DOHH2 (cell line): ENCODE measurements around the gene SUGP2.

Source experiments
- H3F3A ChIP-seq: fragments of 200-600 bp; sonication (generic), shearing (Covaris generic); 2 replicates; pipeline ENCODE4 v1.6.0; 2016; ENCODE audit warnings: antibody characterized with exemption, mild to moderate bottlenecking; ENCODE audit not compliant: control insufficient read depth, insufficient read depth
- H3K27ac ChIP-seq: fragments of 200-600 bp; sonication (generic); 2 replicates; pipeline ENCODE4 v1.5.1; 2014; ENCODE audit warnings: low read depth, mild to moderate bottlenecking, low read length, moderate library complexity
- H3K27me3 ChIP-seq: fragments of 200-600 bp; sonication (generic); 2 replicates; pipeline ENCODE4 v1.6.1; 2014; ENCODE audit warnings: mild to moderate bottlenecking, low read length, mixed read lengths; ENCODE audit not compliant: control insufficient read depth
- H3K36me3 ChIP-seq: fragments of 200-600 bp; sonication (generic); 2 replicates; pipeline ENCODE4 v1.6.1; 2014; ENCODE audit warnings: mild to moderate bottlenecking, low read length, moderate library complexity, mixed read lengths; ENCODE audit not compliant: control insufficient read depth
- H3K4me1 ChIP-seq: fragments of 200-600 bp; sonication (generic); 2 replicates; pipeline ENCODE4 v1.6.1; 2014; ENCODE audit warnings: mild to moderate bottlenecking, low read length, mixed read lengths; ENCODE audit not compliant: control insufficient read depth
- H3K4me2 ChIP-seq: fragments of 200-600 bp; sonication (generic); 2 replicates; pipeline ENCODE4 v1.6.0; 2014; ENCODE audit warnings: mild to moderate bottlenecking, low read length, moderate library complexity
- H3K4me3 ChIP-seq: fragments of 200-600 bp; sonication (generic); 2 replicates; pipeline ENCODE4 v1.5.1; 2014; ENCODE audit warnings: mild to moderate bottlenecking, low read length, mixed read lengths
- H3K79me2 ChIP-seq: fragments of 200-600 bp; sonication (generic); 2 replicates; pipeline ENCODE4 v1.6.1; 2014; ENCODE audit warnings: mild to moderate bottlenecking, low read length, mixed read lengths; ENCODE audit not compliant: control insufficient read depth
- H3K9me2 ChIP-seq: fragments of 200-600 bp; sonication (generic); replicated peaks from 2 replicates; pipeline ENCODE4 v1.6.1; 2014; ENCODE audit warnings: mild to moderate bottlenecking, low read length, mixed read lengths; ENCODE audit not compliant: control insufficient read depth
- H3K9me3 ChIP-seq: fragments of 200-600 bp; sonication (generic); 2 replicates; pipeline ENCODE4 v1.6.1; 2014; ENCODE audit warnings: antibody characterized with exemption, low read length, mixed read lengths; ENCODE audit not compliant: control insufficient read depth, insufficient read depth
- H4K20me1 ChIP-seq: fragments of 200-600 bp; sonication (generic); 2 replicates; pipeline ENCODE4 v1.6.0; 2014; ENCODE audit warnings: low read depth, mild to moderate bottlenecking, antibody characterized with exemption, low read length, moderate library complexity; ENCODE audit not compliant: control insufficient read depth, insufficient read depth
- EZH2phosphoT487 ChIP-seq: fragments of 200-600 bp; sonication (generic); IDR thresholded peaks from 2 replicates; pipeline ENCODE4 v1.6.1; 2017; ENCODE audit warnings: borderline replicate concordance, mild to moderate bottlenecking, antibody characterized with exemption, low read length, moderate library complexity, mixed read lengths
- TF ChIP-seq, protein P1 (sequence below): fragments of 200-600 bp; sonication (generic); IDR thresholded peaks from one replicate; pipeline ENCODE4 v1.5.1; 2014; ENCODE audit warnings: antibody characterized with exemption, mild to moderate bottlenecking, low read depth, low read length; ENCODE audit not compliant: poor library complexity, severe bottlenecking

The SUGP2 gene

DNA sequence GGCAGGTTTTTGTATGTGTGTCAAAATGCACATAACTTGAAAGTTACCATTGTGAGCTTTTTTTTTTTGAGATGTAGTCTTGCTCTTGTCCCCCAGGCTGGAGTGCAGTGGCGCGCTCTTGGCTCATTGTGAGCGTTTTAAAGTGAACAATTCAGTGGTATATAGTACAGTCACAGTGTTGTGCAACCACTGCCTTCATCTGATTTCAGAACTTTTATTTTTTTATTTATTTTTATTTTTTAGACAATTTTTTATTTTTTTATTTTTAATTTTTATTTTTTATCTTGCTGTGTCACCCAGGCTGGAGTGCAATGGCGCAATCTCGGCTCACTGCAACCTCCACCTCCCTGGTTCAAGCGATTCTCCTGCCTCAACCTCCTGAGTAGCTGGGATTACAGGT, 45.5 kb upstream of the SUGP2 start:
- 0 out of 2 replicates have a peak, but pooled peaks cover 2% of the 10 kb centered on the region for H3K79me2 ChIP-seq
- H4K20me1 ChIP-seq = no peaks in the 10 kb centered on the region
- H3K36me3 ChIP-seq = 0 out of 2 replicates have a peak, but pooled peaks cover 2% of the 10 kb centered on the region
- no peaks in the 10 kb centered on the region for H3K27me3 ChIP-seq
- H3K4me2 ChIP-seq = no peak overlapping the region
- H3K27ac ChIP-seq = no peak overlapping the region
- H3K4me1 ChIP-seq = no peaks in the 10 kb centered on the region
- no peaks in the 10 kb centered on the region for H3F3A ChIP-seq
- H3K9me3 ChIP-seq = no peaks in the 10 kb centered on the region
- no peak overlapping the region for H3K4me3 ChIP-seq
- H3K9me2 ChIP-seq = no peaks in the 10 kb centered on the region
- no peak for TF ChIP-seq EZH2phosphoT487
- TF ChIP-seq, protein P1, sequence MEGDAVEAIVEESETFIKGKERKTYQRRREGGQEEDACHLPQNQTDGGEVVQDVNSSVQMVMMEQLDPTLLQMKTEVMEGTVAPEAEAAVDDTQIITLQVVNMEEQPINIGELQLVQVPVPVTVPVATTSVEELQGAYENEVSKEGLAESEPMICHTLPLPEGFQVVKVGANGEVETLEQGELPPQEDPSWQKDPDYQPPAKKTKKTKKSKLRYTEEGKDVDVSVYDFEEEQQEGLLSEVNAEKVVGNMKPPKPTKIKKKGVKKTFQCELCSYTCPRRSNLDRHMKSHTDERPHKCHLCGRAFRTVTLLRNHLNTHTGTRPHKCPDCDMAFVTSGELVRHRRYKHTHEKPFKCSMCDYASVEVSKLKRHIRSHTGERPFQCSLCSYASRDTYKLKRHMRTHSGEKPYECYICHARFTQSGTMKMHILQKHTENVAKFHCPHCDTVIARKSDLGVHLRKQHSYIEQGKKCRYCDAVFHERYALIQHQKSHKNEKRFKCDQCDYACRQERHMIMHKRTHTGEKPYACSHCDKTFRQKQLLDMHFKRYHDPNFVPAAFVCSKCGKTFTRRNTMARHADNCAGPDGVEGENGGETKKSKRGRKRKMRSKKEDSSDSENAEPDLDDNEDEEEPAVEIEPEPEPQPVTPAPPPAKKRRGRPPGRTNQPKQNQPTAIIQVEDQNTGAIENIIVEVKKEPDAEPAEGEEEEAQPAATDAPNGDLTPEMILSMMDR = no peak

DNA sequence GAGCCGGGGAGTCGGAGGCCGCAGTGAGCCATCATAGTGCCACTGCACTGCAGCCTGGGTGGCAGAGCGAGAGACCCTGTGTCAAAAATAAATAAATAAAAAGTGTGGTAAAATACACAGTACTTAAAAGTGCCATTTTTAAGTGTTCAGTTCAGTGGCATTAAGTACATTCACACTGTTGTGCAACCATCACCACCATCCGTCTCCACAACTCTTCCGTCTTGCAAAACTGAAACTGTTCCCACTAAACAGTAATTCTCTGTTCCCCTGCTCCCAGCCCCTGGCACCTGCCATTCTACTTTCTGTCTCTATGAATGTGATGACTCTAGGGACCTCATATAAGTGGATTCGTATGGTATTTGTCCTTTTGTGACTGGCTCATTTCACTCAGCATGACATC, 43.8 kb upstream of the SUGP2 start:
- H3F3A ChIP-seq = no peaks in the 10 kb centered on the region
- H3K79me2 ChIP-seq = peaks cover 5% of the 10 kb centered on the region; the same call in 1 of the 2 replicates
- no peak overlapping the region for H3K27ac ChIP-seq
- H3K9me2 ChIP-seq = no peaks in the 10 kb centered on the region
- no peaks in the 10 kb centered on the region for H3K9me3 ChIP-seq
- no peaks in the 10 kb centered on the region for H4K20me1 ChIP-seq
- TF ChIP-seq, protein P1 = no peak
- no peak for TF ChIP-seq EZH2phosphoT487
- no peak overlapping the region for H3K4me2 ChIP-seq
- H3K36me3 ChIP-seq = 0 out of 2 replicates have a peak, but pooled peaks cover 2% of the 10 kb centered on the region
- H3K4me1 ChIP-seq = no peaks in the 10 kb centered on the region
- H3K27me3 ChIP-seq = no peaks in the 10 kb centered on the region
- no peak overlapping the region for H3K4me3 ChIP-seq

DNA sequence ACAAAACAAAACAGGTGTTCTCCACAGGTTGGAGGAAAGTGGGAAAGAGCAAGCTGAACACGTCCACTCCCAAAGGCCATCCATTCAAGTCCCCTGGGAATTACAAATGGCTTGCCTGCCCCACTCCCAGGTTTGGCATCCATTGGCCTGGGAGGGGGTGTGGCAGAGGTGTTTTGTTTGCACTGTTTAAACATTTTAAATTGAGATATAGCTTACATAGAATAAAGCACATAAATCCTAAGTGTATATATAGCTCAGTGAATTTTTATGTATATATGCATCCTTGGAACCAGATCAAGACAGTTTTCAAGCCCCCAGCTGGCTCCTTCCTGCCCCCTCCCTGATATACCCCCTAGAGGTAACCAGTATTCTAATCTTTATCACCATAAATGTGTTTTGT, 43.2 kb upstream of the SUGP2 start:
- H3K4me3 ChIP-seq = no peak overlapping the region
- H3K9me2 ChIP-seq = no peaks in the 10 kb centered on the region
- no peaks in the 10 kb centered on the region for H4K20me1 ChIP-seq
- H3K79me2 ChIP-seq = peaks cover 8% of the 10 kb centered on the region; the same call in 1 of the 2 replicates
- H3K9me3 ChIP-seq = no peaks in the 10 kb centered on the region
- H3K36me3 ChIP-seq = 0 out of 2 replicates have a peak, but pooled peaks cover 2% of the 10 kb centered on the region
- H3K27ac ChIP-seq = no peak overlapping the region
- no peaks in the 10 kb centered on the region for H3F3A ChIP-seq
- no peak overlapping the region for H3K4me2 ChIP-seq
- H3K27me3 ChIP-seq = no peaks in the 10 kb centered on the region
- TF ChIP-seq EZH2phosphoT487 = no peak
- TF ChIP-seq, protein P1 = no peak
- no peaks in the 10 kb centered on the region for H3K4me1 ChIP-seq

DNA sequence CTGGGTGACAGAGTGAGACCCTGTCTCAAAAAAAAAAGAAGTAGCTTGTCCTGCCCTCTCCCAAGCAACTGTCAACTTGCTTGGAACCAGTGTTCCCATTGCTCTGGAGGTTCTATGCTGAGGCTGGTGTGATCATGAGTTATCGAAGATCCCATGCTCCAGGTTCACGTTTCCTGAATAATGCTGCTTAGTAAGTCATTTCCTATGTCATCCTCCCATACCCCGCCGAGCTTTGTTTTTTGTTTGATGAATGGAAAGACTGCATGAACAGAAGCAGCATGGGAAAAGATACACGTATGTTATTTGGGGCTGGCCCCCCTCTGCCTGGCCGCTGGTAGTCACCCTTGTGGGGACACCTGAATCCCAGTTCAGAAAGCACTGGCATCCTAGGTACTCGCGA, 41.8 kb upstream of the SUGP2 start:
- no peaks in the 10 kb centered on the region for H3K9me3 ChIP-seq
- no peaks in the 10 kb centered on the region for H3K4me1 ChIP-seq
- H4K20me1 ChIP-seq = no peaks in the 10 kb centered on the region
- peaks cover 17% of the 10 kb centered on the region for H3K79me2 ChIP-seq
- no peak overlapping the region for H3K27ac ChIP-seq
- H3K27me3 ChIP-seq = no peaks in the 10 kb centered on the region
- H3K4me3 ChIP-seq = no peak overlapping the region
- TF ChIP-seq, protein P1 = no peak
- TF ChIP-seq EZH2phosphoT487 = no peak
- H3F3A ChIP-seq = no peaks in the 10 kb centered on the region
- 0 out of 2 replicates have a peak, but pooled peaks cover 2% of the 10 kb centered on the region for H3K36me3 ChIP-seq
- H3K9me2 ChIP-seq = no peaks in the 10 kb centered on the region
- H3K4me2 ChIP-seq = no peak overlapping the region
